GM19099 (cell line): ENCODE data around the gene CDH24.

Source experiments
- POLR2A ChIP-seq: IDR thresholded peaks from 3 replicates; pipeline ENCODE4 v1.6.1; 2011; ENCODE audit warnings: low read depth; ENCODE audit not compliant: insufficient read length; ENCODE audit errors: extremely low read depth

CDH24 gene

DNA sequence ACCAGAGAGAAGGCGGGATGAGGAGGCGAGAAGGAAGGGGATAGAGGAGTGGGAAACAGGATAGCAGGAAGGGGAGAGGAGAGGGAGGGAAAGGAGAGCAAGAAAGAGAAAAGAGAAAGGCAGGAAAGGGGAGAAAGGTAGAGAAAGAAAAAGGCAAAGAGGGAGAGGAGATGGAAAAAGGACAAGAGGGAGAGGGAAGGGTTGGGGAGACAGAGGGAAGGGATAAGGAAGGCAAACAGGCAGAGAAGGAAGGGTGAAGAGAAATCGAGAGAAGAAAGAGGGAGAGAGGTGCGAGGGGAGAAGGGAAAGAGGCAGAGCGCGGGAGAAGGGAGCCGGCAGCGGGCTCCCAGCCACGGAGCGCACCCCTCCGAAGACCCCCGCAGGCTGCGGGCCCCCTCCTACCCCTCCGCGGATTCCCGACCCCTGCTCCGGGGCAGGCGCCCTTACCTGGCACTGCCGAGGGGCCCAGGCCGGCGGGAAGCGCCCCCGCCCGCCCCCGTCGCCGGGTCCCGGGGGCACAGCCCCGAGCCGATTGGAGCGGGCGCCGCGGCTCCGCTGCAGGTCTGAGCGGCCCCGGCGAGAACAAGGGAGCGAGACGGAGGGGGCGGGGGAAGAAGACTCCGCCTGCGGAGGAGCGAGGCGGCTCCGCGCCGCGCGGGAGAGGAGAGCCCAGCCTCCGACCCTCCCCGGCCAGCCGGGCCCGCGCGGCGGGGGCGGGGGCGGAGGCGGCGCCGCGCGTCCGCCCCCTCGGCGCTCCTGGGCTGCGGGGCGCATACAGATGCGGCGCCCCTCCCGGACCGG lies at the start of gene CDH24:
Gene CDH24 (minus strand): TSS at position 565 of the 801 bp plus-strand sequence. CDS start 1,787 bp downstream, outside the sequence.
- peak; percentile 41 for TF ChIP-seq POLR2A

GRCh38 chr14:23106747-23107045 lies 49.4 kb upstream of the CDH24 start:
- TF ChIP-seq POLR2A, result no peak

GRCh38 chr14:23105348-23105824 lies 48.1 kb upstream of the CDH24 start:
- no peak for TF ChIP-seq POLR2A

DNA sequence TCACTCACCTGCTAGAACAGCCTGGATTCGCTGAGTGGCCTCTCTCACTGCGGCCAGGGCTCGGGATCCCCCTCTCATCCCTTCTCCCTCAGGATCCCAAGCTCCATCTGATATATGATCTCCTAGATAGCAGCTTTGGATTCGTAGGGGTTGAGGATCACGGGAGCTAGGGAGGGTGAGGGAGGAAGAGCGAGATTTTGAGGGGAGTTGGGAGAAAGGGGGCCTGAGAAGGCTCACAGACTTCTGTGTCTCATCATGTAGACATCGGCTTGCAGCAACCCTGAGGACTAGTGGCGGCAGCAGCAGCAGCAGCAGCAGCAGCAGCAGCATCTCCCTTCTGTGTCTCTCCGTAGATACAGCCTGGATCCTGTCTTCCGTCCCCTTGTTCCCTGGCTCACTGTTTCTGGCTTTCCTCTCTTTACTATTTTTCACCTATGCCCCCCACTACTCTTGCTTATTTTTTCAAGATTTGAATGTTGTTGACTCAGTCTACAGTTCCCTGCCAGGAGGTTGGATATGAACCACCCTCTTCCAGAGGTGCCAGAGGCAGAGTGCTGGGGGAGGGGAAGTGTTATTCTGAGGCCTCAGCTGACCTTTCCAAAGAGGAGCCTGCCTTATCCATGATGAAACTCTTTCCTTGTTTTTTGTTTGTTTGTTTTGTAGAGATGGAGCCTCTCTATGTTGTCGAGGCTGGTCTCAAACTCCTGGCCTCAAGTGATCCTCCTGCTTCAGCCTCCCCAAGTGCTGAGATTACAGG lies 47.4 kb upstream of the CDH24 start, which contains the start of gene CIROP:
Gene CIROP (minus strand): TSS at position 399 of the 757 bp plus-strand sequence. CDS start 69 bp downstream, at position 330.
- no peak for TF ChIP-seq POLR2A

DNA sequence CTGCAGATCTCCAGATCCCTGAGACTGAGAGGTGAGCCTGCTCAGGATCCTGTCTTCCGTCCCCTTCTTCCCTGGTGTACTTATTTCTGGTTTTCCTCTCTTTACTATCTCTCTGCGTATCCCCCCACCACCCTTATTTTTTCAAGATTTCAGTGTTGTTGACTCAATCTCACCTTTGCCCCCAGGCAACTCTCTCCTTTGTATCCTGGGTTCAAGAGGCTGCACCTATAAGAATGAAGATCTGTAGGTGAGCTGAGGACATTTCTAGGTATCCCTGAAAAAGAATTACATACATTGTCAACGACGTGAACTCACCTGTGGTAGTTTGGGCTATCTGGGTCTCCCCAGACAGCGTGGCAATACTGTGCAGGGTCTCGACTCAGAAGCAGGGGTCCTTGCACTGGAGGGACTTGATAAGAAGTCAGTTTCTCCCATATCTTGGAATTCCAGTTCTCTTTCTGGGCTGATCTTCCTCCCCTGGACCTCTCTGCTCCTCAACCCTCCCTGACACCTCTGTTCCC lies 46.8 kb upstream of the CDH24 start:
- TF ChIP-seq POLR2A, result no peak

GRCh38 chr14:23103581-23103980 lies 46.3 kb upstream of the CDH24 start:
- TF ChIP-seq POLR2A, result no peak

- TF ChIP-seq POLR2A, result no peak
Measured at GRCh38 chr14:23102801-23103200, 45.5 kb upstream of the CDH24 start.

DNA sequence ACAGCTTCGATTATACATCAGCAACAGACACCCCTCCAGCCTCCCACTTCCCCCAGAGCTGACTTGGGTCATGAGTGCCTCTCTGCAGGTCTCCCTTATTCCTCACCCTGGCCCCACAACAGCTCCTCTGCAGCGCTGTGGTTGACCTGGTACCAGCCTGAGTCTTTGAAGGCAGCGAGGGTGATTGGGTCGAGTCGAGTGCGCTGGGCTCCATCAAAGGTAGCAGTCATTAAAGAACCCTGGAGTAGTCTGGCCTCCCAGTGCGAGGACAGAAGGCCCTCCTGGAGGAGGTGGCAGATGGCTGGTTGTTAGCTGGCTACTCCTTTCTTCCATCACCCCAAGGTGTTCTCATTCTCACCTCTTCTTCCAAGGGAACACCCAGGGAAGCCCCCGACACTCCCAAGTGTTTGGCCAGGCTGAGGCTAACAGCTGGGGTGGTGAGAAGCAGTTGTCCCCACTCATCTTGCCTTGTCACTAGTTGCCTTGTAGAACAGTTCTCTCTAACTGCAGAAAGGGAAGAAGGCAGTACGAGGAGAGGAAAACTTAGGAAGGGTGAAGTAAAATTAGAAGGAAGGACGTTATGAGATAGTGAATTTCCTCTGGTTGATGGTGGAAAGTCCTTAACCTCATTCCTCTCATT lies 44.8 kb upstream of the CDH24 start:
- TF ChIP-seq POLR2A, result no peak

DNA sequence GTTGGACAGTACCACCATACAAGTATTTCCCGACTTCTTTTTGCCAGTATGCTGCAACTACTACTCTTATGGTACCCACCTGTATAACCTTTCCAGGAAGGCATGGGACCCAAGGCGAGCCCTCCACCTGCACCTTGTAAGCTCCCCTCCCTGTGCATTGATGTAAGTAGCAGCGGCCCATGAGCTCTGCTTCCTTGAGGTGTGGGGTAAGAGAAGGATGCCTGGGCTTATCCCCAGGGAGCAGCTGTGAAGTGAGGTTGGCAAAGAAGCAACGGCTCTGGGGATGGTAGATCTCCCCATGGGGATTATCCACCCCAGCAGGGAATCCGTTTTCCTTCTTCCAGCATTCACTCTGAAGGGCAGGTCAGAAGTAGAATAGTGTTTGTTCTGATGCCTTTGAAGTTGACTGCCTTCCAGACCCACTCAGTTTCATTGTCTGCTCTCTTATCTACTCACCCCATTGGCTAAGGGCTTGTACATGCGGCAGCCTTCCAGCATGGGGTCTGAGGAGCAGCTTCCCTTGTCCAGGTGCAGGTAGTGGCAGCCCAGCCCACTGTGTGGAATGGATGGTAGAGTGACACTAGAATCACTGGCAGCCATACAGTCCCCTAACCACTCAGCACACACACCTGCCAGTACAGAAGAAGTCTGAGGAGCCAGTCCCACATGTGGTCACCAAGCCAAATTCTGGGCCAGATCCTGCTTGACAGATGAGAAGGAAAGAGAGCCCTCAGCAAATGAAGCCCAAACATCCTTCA lies 44.1 kb upstream of the CDH24 start:
- TF ChIP-seq POLR2A, result no peak

DNA sequence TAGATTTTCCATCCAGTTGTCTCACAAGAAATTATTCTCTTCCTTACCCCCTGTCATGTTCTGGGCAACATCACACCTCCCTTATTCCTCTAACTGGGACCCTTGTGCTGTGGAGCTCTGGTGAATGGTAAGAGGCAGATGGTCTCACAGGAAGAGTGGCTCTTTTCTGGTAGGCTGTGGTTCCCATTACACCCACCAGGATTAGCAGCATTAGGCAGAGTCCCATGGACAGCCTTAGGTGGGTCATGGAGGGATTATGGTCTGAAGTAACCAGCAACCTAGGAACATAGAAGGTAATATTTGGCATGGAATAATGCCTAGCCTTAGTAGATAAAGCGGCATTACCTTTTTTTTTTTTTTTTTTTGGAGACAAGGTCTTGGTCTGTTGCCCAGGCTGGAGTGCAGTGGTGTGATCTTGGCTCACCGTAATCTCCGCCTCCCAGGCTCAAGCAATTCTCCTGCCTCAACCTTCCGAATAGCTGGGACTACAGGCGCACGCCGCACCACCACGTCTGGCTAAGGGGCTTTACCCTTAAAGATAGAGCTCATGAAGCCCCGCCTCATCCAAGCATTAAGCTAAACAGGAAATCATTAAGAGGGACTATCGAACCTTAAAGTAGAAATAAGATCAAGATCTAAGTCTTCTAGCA lies 42.0 kb upstream of the CDH24 start:
- no peak for TF ChIP-seq POLR2A

DNA sequence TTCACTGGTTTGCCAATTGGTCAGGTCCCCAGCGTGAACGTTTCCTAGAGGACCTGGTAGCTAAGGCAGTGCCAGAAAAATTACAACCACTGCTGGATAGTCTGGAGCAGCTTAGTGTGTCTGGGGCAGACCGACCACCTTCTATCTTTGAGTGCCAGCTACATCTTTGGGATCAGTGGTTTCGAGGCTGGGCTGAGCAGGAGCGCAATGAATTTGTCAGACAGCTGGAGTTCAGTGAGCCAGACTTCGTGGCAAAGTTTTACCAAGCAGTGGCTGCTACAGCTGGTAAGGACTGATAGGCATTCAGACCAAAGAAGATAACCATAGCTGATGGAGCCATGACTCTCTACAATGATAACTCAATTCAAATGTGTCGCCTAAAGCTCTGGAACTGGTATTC lies 40.5 kb upstream of the CDH24 start:
- TF ChIP-seq POLR2A, result no peak

- peak; percentile 51 for TF ChIP-seq POLR2A
Measured at GRCh38 chr14:23095196-23096108, 38.1 kb upstream of the CDH24 start, which contains the start of gene C14orf119. Gene C14orf119, plus strand, starts transcription at chr14:23095505. Its CDS starts 2,154 bp downstream, at chr14:23097659.

GRCh38 chr14:23094666-23095195 lies 37.4 kb upstream of the CDH24 start, which contains the start of gene ACIN1:
Gene ACIN1, minus strand, starts transcription at chr14:23095136. Its CDS starts 24 bp downstream, at chr14:23095112.
- TF ChIP-seq POLR2A, result peak; percentile 86
